Head of caudate nucleus (tissue), 42 donors: ENCODE measurements around the gene LIN28B.
"Not testable (repeated sequence)": the region's sequence is repeated elsewhere in the genome, so short reads cannot be mapped to it uniquely, and the experiment has no call there.

Experiments used
- DNase-seq, 42 donors: peaks; one replicate each; pipeline versions ENCODE4 v3.0.0 to v3.0.0-alpha.2; 2020 to 2021; ENCODE audit warnings: mixed read lengths in 7 of 42
- intact Hi-C: fragments of 100-400 bp; cut with DNase I; formaldehyde crosslinking; loops from one replicate; pipeline ENCODE4 v1.15.0; 2022

LIN28B gene

DNA sequence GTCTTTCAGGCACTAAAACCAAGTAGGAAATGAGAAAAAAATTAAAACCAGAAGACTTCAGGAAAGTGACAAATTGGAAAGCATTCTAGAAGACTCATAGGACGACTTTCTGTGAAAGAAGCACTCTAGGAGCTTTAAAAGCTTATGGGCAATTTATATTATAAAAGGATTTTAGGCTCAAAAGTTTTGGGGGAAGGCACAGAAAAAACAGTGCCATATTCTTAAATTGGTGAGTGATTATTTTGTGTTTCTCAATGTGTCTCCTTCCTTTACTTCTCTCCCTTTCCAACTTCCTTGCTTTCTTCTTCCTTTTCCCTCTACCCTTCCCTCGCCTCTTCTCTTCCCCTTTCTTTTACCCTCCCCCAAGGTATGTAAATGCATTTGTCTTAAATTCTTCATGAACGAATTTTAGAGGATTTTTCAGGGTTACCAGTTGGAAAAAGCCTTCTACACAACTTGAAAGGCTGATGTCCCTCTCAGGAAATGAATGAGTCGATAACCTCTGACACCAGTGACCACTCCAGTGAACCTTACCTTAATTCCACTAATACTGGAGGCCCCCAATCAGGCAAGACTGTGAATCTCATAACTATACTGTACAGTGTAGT is 2.6 kb upstream of the LIN28B start:
- no peak for DNase-seq
- intact Hi-C loops = no loop called here

- intact Hi-C loops = no loop called here
- no peak for DNase-seq
These were observed 1.4 kb upstream of the LIN28B start for GRCh38 chr6:104955491-104955890.

GRCh38 chr6:104955927-104956730 is 778 bp upstream of the LIN28B start:
- peak in 8 of 42 donors; percentile 8 to 35 (median 18) for DNase-seq
- intact Hi-C loops = no loop called here

DNA sequence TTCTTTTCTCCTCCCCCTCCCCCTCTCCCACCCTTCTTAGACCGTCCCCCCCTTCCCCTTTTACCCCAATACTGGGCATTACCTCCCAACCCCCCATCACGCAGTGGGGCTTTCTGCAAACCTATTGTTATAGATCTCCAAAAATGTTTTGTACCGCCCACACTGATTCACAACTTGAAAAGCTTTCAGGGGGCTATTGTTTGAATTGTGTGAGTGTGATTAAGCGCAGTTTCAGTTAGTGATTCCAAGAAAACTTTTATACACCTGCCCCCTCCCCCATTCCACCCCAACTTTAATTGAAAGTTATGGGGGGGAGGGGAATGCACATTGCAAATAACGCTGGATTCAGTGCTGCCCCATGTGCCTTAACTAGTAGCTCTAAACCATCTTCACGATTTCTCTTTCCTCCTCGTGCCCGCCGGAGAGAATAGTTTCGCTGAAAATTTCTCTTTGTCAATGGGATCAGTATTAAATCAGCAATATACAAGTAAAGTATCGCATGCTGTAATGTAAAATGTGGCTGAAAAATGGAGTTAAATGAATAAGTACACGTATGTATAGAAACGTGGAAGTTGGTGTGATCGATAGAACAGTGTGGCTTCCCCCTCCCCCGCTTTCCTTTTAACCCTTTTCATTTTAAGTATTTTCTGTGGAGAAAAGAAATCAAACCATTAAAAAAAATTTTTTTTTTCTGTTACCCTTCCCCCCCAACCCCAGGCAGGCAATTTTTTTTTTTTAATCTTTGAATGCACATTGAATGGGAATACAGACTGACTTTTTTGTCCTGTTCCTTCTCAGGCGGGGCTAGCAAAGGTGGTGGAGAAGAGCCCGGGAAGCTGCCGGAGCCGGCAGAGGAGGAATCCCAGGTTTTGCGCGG is 632 bp downstream of the LIN28B start:
- intact Hi-C loops = no loop called here
- no peak for DNase-seq

DNA sequence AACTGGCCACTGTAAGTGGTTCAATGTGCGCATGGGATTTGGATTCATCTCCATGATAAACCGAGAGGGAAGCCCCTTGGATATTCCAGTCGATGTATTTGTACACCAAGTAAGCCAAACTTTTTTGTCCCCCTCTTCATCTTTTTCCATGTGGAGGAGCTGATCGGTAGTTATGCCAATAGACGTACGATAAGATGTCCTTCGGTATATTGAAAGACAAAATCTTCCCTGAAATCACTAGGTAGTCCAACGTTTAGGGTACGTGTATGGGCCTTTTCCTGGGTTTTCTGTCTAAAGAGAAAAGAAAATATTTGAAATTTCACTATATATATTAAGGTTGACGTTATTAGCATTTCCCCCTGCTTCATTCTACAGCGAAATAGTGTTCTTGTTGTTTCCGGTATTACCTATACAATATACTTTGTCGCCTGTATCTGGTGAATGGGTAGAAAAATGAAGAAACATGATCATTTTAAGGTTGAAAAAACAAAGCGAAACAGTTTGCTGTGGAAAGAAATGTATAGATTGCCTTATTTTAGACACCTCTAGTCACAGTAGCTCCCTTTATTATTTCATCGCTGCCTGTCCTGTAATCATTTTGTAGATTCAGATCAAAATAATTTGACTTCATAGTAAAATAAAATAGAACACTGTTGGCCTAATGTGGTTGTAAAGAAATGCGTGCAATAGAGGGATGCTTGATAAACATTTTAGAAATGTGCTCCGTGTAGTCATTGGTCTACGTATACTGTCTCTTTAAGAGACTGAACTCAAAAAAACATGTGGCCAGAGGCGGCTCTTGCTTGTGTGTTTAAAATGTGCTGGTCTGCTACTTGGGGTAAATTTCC is 1.5 kb downstream of the LIN28B start:
- DNase-seq = no peak
- intact Hi-C loops = no loop called here

DNA sequence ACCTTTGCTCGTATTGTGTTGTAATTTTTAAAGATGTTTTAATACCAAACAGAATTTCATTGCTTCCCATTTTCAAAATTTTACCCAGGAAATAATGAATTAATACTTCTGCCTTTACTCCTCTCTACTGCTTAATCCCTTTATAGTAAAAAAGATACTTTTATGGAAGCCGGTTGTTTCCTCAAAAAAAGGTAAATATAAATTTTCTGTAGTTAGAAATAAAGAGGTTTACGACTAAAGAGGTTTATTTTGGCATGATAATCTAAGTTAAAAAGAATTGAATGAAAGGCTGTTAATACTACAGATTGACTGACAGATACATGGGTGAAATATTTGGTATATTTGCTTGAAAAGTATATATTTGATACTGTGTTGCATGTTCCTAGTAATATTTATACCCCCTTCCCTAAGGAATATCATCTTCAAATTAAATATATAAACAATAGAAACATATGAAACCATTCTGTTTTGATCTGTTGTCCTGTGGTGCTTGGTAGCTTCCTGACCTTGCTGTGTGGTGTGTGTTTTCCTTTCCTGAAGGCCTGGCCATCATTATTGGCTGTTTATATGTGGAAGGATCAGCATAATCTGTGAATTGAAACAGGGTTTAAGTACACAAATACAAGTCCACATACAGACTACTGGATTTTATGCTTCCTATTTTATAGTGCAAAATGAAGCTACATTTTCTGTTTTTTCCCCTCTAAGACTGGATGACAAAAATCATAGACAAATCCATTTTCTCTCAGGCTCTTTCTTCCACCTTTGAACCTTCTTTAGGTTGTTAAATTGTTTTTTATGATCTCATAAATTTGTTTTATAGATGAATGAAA is 2.3 kb downstream of the LIN28B start:
- intact Hi-C loops = no loop called here
- no peak for DNase-seq

DNA sequence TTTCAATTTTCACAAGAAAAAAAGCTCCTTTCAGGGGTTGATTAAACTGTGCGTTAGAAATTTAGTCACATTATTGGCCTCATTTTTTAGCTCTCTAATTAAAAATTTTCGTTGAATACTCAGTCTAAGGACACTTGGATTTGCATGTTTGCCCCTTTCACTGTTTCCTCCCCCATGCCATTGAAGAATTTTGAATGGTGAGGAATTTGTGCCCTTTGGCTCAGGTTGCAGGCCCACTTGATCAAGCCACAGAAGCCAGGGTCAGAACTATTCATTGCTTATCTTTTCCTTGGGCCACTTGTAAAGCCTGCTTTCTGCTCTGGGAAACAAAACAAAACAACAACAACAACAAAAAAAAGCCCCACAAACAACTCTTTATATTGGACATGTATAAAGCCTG is 12.2 kb downstream of the LIN28B start:
- no peak for DNase-seq
- intact Hi-C loops = no loop called here

DNA sequence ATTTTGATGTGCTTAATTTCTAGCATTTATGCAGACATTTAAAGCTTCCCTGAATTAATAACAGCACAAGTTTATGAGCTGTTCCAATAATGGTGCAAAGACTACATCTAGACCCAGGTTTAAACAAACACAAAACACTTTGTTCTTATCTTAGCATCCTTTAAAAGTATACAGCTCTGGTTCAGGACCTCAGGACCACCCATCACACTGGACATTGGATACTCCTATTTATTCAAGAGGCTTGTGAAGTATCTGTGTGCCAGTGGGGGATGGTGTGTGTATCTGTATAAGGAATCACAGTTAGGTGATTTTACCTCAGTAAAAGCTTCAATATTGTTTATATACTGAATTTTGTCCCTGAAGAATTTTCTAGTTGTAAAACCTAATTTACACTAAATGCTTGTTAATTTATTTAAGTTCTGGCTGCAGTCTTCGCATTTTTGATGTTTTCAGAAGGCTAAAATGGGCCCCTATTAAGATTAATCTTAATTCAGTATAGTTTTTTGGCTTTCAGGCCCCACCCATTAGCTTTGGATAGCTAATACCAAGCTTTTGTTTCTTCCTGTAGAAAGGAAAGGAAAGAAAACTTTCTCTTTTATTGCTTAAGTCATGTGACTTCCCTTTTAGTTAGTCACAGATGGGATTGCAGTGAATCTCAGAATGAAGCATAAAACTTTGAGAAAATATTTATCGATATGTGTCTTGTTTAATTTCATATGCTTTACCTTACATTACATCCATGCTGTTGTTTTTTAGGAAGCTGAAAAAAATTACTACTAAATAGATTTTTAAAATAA is 13.1 kb downstream of the LIN28B start:
- DNase-seq = no peak
- intact Hi-C loops = no loop called here

- no peak for DNase-seq
These were observed 16.5 kb downstream of the LIN28B start for GRCh38 chr6:104973404-104973803.

DNA sequence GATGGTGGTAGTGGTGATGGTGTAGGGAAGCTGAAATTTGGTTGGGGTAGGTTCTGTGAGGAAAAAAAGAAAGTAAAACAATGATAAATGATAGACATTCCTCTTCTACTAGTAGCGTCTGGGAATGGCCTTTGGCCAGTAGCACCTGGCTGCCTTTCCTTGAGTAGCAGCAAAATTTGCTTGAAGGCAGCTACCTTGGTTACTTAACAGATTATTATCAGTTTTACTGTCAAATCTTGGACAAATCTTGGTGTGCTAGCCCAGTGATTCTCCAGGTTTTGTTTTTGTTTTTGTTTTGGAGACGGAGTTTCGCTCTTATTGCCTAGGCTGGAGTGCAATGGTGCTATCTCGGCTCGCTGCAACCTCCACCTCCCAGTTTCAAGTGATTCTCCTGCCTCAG is 26.4 kb downstream of the LIN28B start:
- intact Hi-C loops = no loop called here
- DNase-seq = no peak

More at GRCh38 chr6:104973404-104973803, 16.5 kb downstream of the LIN28B start:
- intact Hi-C loops = no loop called here

DNA sequence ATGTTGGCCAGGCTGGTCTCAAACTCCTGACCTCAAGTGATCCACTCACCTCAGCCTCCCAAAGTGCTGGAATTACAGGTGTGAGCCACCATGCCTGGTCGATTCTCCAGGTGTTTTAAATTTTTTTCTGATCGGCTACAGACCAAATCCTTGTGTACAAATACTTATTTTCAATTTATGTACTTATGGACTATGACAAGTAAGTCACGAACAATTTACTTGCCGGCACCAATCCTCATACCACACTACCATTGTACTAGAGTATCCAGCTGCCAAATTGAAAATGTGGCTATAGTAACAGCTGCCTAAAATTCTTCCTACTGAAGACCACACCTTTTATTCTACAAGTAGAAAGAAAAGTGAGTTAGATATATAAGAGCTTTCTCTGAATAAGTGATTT is 26.9 kb downstream of the LIN28B start:
- DNase-seq = no peak
- intact Hi-C loops = no loop called here

GRCh38 chr6:104984831-104985230 is 27.9 kb downstream of the LIN28B start:
- intact Hi-C loops = no loop called here
- DNase-seq = no peak

DNA sequence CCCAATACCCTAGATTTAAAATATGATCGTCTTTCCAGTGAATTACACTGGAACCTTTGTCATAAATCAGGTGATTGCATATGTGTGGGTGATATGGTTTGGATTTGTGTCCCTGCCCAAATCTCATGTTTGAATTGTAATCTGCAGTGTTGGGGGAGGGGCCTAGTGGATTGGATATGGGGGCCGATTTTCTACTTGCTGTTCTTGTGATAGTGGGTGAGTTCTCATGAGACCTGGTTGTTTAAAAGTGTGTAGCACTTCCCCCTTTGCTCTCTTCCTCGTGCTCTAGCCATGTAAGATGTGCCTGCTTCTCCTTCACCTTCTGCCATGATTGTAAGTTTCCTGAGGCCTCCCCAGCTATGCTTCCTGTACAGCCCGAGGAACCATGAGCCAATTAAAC is 29.0 kb downstream of the LIN28B start:
- intact Hi-C loops, DNase-seq: not testable (repeated sequence)

- no peak for DNase-seq
- intact Hi-C loops = no loop called here
These were observed 29.7 kb downstream of the LIN28B start for GRCh38 chr6:104986625-104987024.

- DNase-seq = no peak
- intact Hi-C loops = no loop called here
These were observed 30.3 kb downstream of the LIN28B start for GRCh38 chr6:104987218-104987617.

DNA sequence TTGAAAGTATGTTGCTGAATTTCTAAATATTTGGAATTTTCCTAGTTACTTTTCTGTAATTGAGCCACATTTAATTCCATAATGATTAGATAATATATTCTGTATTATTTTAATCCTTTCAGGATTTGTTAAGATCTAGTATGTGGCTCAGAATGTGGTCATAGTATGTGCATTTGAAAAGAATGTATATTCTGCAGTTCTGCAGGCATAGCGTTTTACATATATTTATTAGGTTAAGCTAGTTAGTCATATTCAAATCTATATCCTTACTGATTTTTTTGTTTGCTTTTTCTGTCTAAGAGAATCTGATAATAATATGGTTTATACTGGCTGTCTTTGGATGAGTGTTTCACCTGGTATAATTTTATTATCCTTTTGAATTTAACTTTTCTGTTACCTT is 33.2 kb downstream of the LIN28B start:
- no peak for DNase-seq
- intact Hi-C loops = no loop called here

- intact Hi-C loops, DNase-seq: not testable (repeated sequence)
These were observed 34.2 kb downstream of the LIN28B start for GRCh38 chr6:104991062-104991461.
